Measurements from ENCODE around the gene ACAN. TPM values are rescaled to one million over a fixed set of nuclear protein-coding genes. Genes with fewer than 3 reads are reported as not detected.

Gene ACAN
- total and polyA plus RNA-seq, 9 of the 15 experiments (the other 6 are each of a cell fraction or from before 2014, with no cell fraction given): not detected

- CTCF ChIA-PET (ENCODE audit: low intra/inter-chr PET ratio): no interaction called here
- 0 out of 2 replicates have a peak, but pooled peaks cover 9% of the 10 kb centered on the region for H4K20me1 ChIP-seq (replicated peaks; ENCODE audit: control insufficient read depth, insufficient read depth, low read length)
- peak overlapping the region in 1 of 2 experiments; percentile 66; a peak in 2 of 4 replicates for H3K9ac ChIP-seq (ENCODE audit: insufficient read depth in 1 of 2, low read depth in 2 of 2, low read length in 2 of 2)
- in situ Hi-C loops (cut with MboI): no loop called here
- H3K79me2 ChIP-seq (ENCODE audit: control insufficient read depth, insufficient read depth, low read length): peaks cover 36% of the 10 kb centered on the region
- H3K4me3 ChIP-seq: no peak overlapping the region
- no peaks in the 10 kb centered on the region for H3K9me3 ChIP-seq (replicated peaks; ENCODE audit: control insufficient read depth, insufficient read depth, low read depth, low read length)
- POLR2A ChIA-PET: interaction anchor here (0.6 to 1.4 kb wide), 4 partner anchors 92 to 99 kb away, joined by 3 to 5 read pairs (median 3); no protein-coding TSS in a partner anchor
- BruUV-seq (replicated peaks): no TSS peak
- intact Hi-C loops (cut with micrococcal nuclease): no loop called here
- no peaks in the 10 kb centered on the region for H3K27me3 ChIP-seq (ENCODE audit: control insufficient read depth in 2 of 2, insufficient read depth in 2 of 2, low read length in 2 of 2)
- peaks cover 70% of the 10 kb centered on the region for H3K36me3 ChIP-seq (ENCODE audit: control insufficient read depth, insufficient read depth, low read length)
- no peak overlapping the region for H2AFZ ChIP-seq (ENCODE audit: low read depth, low read length)
- peak; percentile 67 for FAIRE-seq
- WGBS (ENCODE audit: insufficient coverage, low coverage, missing lambda C conversion rate): 86% methylated on average over 14 of the region's 16 CpGs
- peak overlapping the region; percentile 14; the same call in 1 of the 2 replicates for H3K4me2 ChIP-seq (ENCODE audit: insufficient read depth, low read length)
- DNase-seq (ENCODE audit: extremely low read depth in 1 of 4, low spot score in 3 of 4): peak in 1 of 4 experiments; percentile 47
- peaks cover 36 to 52% of the 10 kb centered on the region in 2 experiments; a peak in 4 of 5 replicates for H3K4me1 ChIP-seq (replicated peaks in 1 of 2; ENCODE audit: control insufficient read depth in 2 of 2, insufficient read depth in 2 of 2, low read length in 2 of 2)
- H3K27ac ChIP-seq (ENCODE audit: extremely low read depth, low read depth, low read length): no peak overlapping the region
- peaks cover 3% of the 10 kb centered on the region for H3K9me1 ChIP-seq (ENCODE audit: control insufficient read depth, insufficient read depth, low read length)
- ATAC-seq: no peak
- TF ChIP-seq MEIS2 (IDR thresholded peaks at IDR 0.05; ENCODE audit: partially characterized antibody): peak; percentile 47
- no peak for TF ChIP-seq ZNF277 (CRISPR knock-in tag; IDR thresholded peaks at IDR 0.05; ENCODE audit: borderline replicate concordance)
- no peak for TF ChIP-seq TOE1 (IDR thresholded peaks at IDR 0.05; ENCODE audit: borderline replicate concordance)
- no peak for TF ChIP-seq TOE1 (CRISPR knock-in tag; IDR thresholded peaks at IDR 0.05; ENCODE audit: borderline replicate concordance, low read depth)
- TF ChIP-seq RBFOX2 (IDR thresholded peaks at IDR 0.05; ENCODE audit: low read depth, low read length): peak; percentile 46; the same call in 1 of the 2 replicates
- TF ChIP-seq ZNF592 (IDR thresholded peaks at IDR 0.05): 0 out of 2 replicates have a peak, but pooled peaks have one; percentile 11
- TF ChIP-seq JUND (IDR thresholded peaks at IDR 0.05; ENCODE audit: borderline replicate concordance, low read depth, low read length): peak; percentile 21; the same call in 1 of the 2 replicates
- TF ChIP-seq JUND (tag; IDR thresholded peaks at IDR 0.05; ENCODE audit: borderline replicate concordance, low read depth, low read length): no peak
- peak; percentile 59; the same call in 1 of the 2 replicates for TF ChIP-seq BHLHE40 (IDR thresholded peaks at IDR 0.05; ENCODE audit: low read length)
- TF ChIP-seq EGR1 (conservative IDR thresholded peaks at IDR 0.05): 0 out of 2 replicates have a peak, but pooled peaks have one; percentile 6
- 0 out of 2 replicates have a peak, but pooled peaks have one; percentile 6 for TF ChIP-seq POLR2AphosphoS5 (IDR thresholded peaks at IDR 0.05; ENCODE audit: control insufficient read depth, insufficient read depth, low read depth, low read length)
- TF ChIP-seq ZBTB7A (IDR thresholded peaks at IDR 0.05; ENCODE audit: borderline replicate concordance, control insufficient read depth, low read depth, low read length): no peak
Measured at GRCh38 chr15:88908697-88909621, 105.7 kb downstream of the ACAN start.

All from K562 (cell line).